ENCODE measurements around the gene NHSL2.

DNA sequence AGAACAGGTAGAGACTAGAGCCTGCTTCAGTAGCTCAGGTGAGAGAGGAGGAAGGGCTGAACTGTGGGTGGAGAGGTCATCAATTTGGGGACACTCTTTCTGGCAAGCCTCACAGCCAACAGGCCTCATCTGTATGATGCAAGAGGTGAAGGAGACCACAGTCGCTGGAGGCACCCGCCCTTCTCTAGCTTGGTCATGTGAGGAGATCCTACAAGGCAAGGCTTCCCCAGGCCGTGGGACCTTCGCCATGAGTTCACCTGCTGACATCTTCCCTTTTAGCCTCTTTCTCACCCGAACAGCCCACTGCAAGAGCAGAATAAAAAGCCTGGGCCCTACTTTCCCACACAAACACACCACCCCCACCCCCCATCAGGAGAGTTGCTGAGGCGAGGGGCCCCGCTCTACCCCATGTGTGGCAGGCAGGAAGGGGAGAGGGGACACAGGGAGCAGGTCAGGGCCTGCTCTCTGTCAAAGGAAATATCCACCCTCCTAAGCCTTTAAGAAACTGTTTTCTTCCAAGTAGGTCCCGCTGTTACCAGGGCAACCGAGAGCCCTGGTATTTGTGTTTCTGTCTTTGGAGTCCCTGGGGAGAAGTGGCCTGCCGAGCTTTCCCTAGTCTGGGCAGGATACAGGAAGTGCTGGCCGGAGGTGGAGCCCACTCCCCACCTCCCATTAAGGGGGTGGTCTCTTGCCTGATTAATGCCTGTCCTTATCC is 213.0 kb downstream of the NHSL2 start:
- no peak for TF ChIP-seq GATA2 (IDR thresholded peaks at IDR 0.05; ENCODE audit: low read depth, low read length)
- TF ChIP-seq GATA3 (IDR thresholded peaks at IDR 0.05; ENCODE audit: low read depth, low read length), result no peak
